DMS53 treated with DMSO at 0.1 percent for 48 hours (cell line): Measurements from ENCODE around the gene HUNK.
"Not testable (repeated sequence)": the region's sequence is repeated elsewhere in the genome, so short reads cannot be mapped to it uniquely, and the experiment has no call there.

Experiments
- DNase-seq: peaks from one replicate; lab custom pipeline; 2025; ENCODE audit not compliant: unreplicated experiment; lab: John Stamatoyannopoulos, UW

Gene HUNK

GRCh38 chr21:31872452-31873274 lies at the start of gene HUNK:
HUNK (plus strand) TSS chr21:31873020; CDS start chr21:31873675, 655 bp downstream.
- DNase-seq, result peak; percentile 16

GRCh38 chr21:31829736-31830472 lies 42.9 kb upstream of the HUNK start:
- no peak for DNase-seq

- DNase-seq, result no peak
Measured at GRCh38 chr21:31830701-31831100, 42.1 kb upstream of the HUNK start.

GRCh38 chr21:31837041-31837440 lies 35.8 kb upstream of the HUNK start:
- DNase-seq, result no peak

- DNase-seq, result no peak
Measured at GRCh38 chr21:31837618-31838390, 35.0 kb upstream of the HUNK start.

GRCh38 chr21:31838586-31839355 lies 34.0 kb upstream of the HUNK start:
- DNase-seq, result no peak

GRCh38 chr21:31844206-31844605 lies 28.6 kb upstream of the HUNK start:
- no peak for DNase-seq

GRCh38 chr21:31845151-31845729 lies 27.6 kb upstream of the HUNK start:
- no peak for DNase-seq

GRCh38 chr21:31846690-31847089 lies 26.1 kb upstream of the HUNK start:
- DNase-seq, result no peak

- DNase-seq, result no peak
Measured at GRCh38 chr21:31847761-31848160, 25.1 kb upstream of the HUNK start.

GRCh38 chr21:31848326-31848985 lies 24.4 kb upstream of the HUNK start:
- DNase-seq, result no peak

GRCh38 chr21:31850886-31851285 lies 21.9 kb upstream of the HUNK start:
- DNase-seq, result no peak

- DNase-seq, result no peak
Measured at GRCh38 chr21:31855180-31855579, 17.6 kb upstream of the HUNK start.

GRCh38 chr21:31857096-31857495 lies 15.7 kb upstream of the HUNK start:
- no peak for DNase-seq

- not testable (repeated sequence) for DNase-seq
Measured at GRCh38 chr21:31857631-31858030, 15.2 kb upstream of the HUNK start.

- no peak for DNase-seq
Measured at GRCh38 chr21:31860851-31861250, 12.0 kb upstream of the HUNK start.

GRCh38 chr21:31862078-31862477 lies 10.7 kb upstream of the HUNK start:
- DNase-seq, result no peak

GRCh38 chr21:31865429-31865970 lies 7.3 kb upstream of the HUNK start:
- DNase-seq, result no peak

- DNase-seq, result peak; percentile 51
Measured at GRCh38 chr21:31866077-31866511, 6.7 kb upstream of the HUNK start.

GRCh38 chr21:31869750-31870149 lies 3.1 kb upstream of the HUNK start:
- DNase-seq, result no peak
